ENCODE data around the gene ERC2.

GRCh38 chr3:55630921-55631299 lies 837.4 kb downstream of the ERC2 start:
- TF ChIP-seq CTCF (IDR thresholded peaks at IDR 0.05; ENCODE audit: low read depth, low read length) (no peak), MYC (IDR thresholded peaks at IDR 0.05; ENCODE audit: low read depth, low read length) (no peak)

All from NB4 (cell line).